GM23338 (cell line): ENCODE measurements around the gene EXPH5. TPM values are rescaled to one million over a fixed set of nuclear protein-coding genes. Genes with fewer than 3 reads are reported as not detected.

Source experiments
- ATAC-seq: fragments of 200-7000 bp; cut with Tn5 transposase; 3 replicates; pipeline ENCODE4 v1.9.1; 2020
- DNase-seq: peaks from one replicate; pipeline ENCODE4 v3.0.0-alpha.2; 2015; ENCODE audit warnings: low spot score
- H2AFZ ChIP-seq: fragments of 200-600 bp; sonication (generic); 2 replicates; pipeline ENCODE4 v1.8.0; 2016; ENCODE audit warnings: antibody characterized with exemption, mild to moderate bottlenecking, moderate library complexity
- H3F3A ChIP-seq: fragments of 200-600 bp; sonication (generic); replicated peaks from 2 replicates; pipeline ENCODE4 v1.8.0; 2017; ENCODE audit warnings: antibody characterized with exemption, mixed run types, low read depth
- H3K27ac ChIP-seq: fragments of 200-600 bp; sonication (generic); 2 replicates; pipeline ENCODE4 v1.6.1; 2016; ENCODE audit warnings: low read depth
- H3K27me3 ChIP-seq: fragments of 200-600 bp; sonication (generic); 2 replicates; pipeline ENCODE4 v1.8.0; 2016; ENCODE audit warnings: mild to moderate bottlenecking, mixed run types, moderate library complexity; ENCODE audit not compliant: insufficient read depth
- H3K36me3 ChIP-seq: fragments of 200-600 bp; sonication (generic); 2 replicates; pipeline ENCODE4 v1.8.0; 2016; ENCODE audit warnings: mild to moderate bottlenecking; ENCODE audit not compliant: insufficient read depth
- H3K4me1 ChIP-seq: fragments of 200-600 bp; sonication (generic); 2 replicates; pipeline ENCODE4 v1.8.0; 2016; ENCODE audit warnings: mild to moderate bottlenecking, moderate library complexity; ENCODE audit not compliant: insufficient read depth
- H3K4me2 ChIP-seq: fragments of 200-600 bp; sonication (generic); 2 replicates; pipeline ENCODE4 v1.7.1; 2017; ENCODE audit warnings: mixed run types
- H3K4me3 ChIP-seq: fragments of 200-600 bp; sonication (generic); 2 replicates; pipeline ENCODE4 v1.6.1; 2016; ENCODE audit warnings: mixed run types
- H3K79me2 ChIP-seq: fragments of 200-600 bp; sonication (generic); replicated peaks from 2 replicates; pipeline ENCODE4 v1.8.0; 2017; ENCODE audit warnings: mild to moderate bottlenecking; ENCODE audit not compliant: insufficient read depth
- H3K9me2 ChIP-seq: fragments of 200-600 bp; sonication (generic); 2 replicates; pipeline ENCODE4 v1.8.0; 2017; ENCODE audit not compliant: insufficient read depth
- H4K20me1 ChIP-seq: fragments of 200-600 bp; sonication (generic); replicated peaks from 2 replicates; pipeline ENCODE4 v1.8.0; 2017; ENCODE audit warnings: mild to moderate bottlenecking; ENCODE audit not compliant: insufficient read depth
- H3K27ac Mint-ChIP-seq: 2 replicates; pipeline ENCODE4 v1.8.0; 2020; ENCODE audit warnings: inconsistent platforms, mild to moderate bottlenecking, moderate library complexity, mixed read lengths
- H3K27me3 Mint-ChIP-seq: 3 replicates; pipeline ENCODE4 v1.8.0; 2022; ENCODE audit warnings: low read depth, mild to moderate bottlenecking, moderate library complexity, mixed read lengths, inconsistent platforms; ENCODE audit not compliant: insufficient read depth, poor library complexity
- H3K36me3 Mint-ChIP-seq: 3 replicates; pipeline ENCODE4 v1.8.0; 2021; ENCODE audit warnings: low read depth, mild to moderate bottlenecking, inconsistent platforms, moderate library complexity, mixed read lengths
- H3K4me1 Mint-ChIP-seq: 3 replicates; pipeline ENCODE4 v1.8.0; 2020; ENCODE audit warnings: mild to moderate bottlenecking, inconsistent platforms, mixed read lengths
- H3K4me3 Mint-ChIP-seq: 3 replicates; pipeline ENCODE4 v1.8.0; 2021; ENCODE audit warnings: moderate library complexity, mild to moderate bottlenecking, inconsistent platforms, mixed read lengths
- H3K9me3 Mint-ChIP-seq: 3 replicates; pipeline ENCODE4 v1.8.0; 2020; ENCODE audit warnings: moderate library complexity, mild to moderate bottlenecking, inconsistent platforms, mixed read lengths
- ETS1 ChIP-seq: IDR thresholded peaks from 2 replicates; pipeline ENCODE4 v1.6.1; 2016; ENCODE audit warnings: antibody characterized with exemption
- EZH2phosphoT487 ChIP-seq: fragments of 200-600 bp; sonication (generic); IDR thresholded peaks from one replicate; pipeline ENCODE4 v1.8.1; 2018; ENCODE audit warnings: antibody characterized with exemption; ENCODE audit not compliant: unreplicated experiment
- JUNB ChIP-seq: IDR thresholded peaks from one replicate; pipeline ENCODE4 v1.6.1; 2016; ENCODE audit warnings: antibody characterized with exemption; ENCODE audit not compliant: unreplicated experiment
- NANOG ChIP-seq: IDR thresholded peaks from 2 replicates; pipeline ENCODE4 v1.6.1; 2016; ENCODE audit warnings: antibody characterized with exemption, borderline replicate concordance
- POLR2AphosphoS5 ChIP-seq: IDR thresholded peaks from 2 replicates; pipeline ENCODE4 v1.6.1; 2016; ENCODE audit warnings: antibody characterized with exemption, low read depth
- REST ChIP-seq: IDR thresholded peaks from one replicate; pipeline ENCODE4 v1.6.1; 2018; ENCODE audit warnings: antibody characterized with exemption; ENCODE audit not compliant: unreplicated experiment
- ZNF114 ChIP-seq: fragments of 250-450 bp; sonication (Bioruptor Pico); IDR thresholded peaks from 2 replicates; pipeline ENCODE4 v1.5.0; 2020; ENCODE audit warnings: mild to moderate bottlenecking, moderate library complexity
- ZNF462 ChIP-seq: fragments of 250-450 bp; sonication (Bioruptor Pico); IDR thresholded peaks from 2 replicates; pipeline ENCODE4 v1.5.0; 2020; ENCODE audit warnings: mild to moderate bottlenecking, moderate library complexity
- polyA plus RNA-seq: library from polyadenylated mRNA; unstranded; fragments of >200 nt; fragmentation: Nextera tagmentation; extraction: Ambion mirVana; gene quantifications from 2 replicates; pipeline ENCODE4 v1.2.1, GENCODE V29; 2016
- total RNA-seq: library from RNA; depleted of rRNA; stranded (reverse); fragments of >200 nt; shearing (Covaris generic); gene quantifications from 2 replicates; pipeline ENCODE4 v1.2.3, GENCODE V29; 2014

Gene EXPH5
- total and polyA plus RNA-seq, 2 experiments from 2014 or later = 3.6 to 12.6 TPM

GRCh38 chr11:108629274-108629673, 35.7 kb upstream of the EXPH5 start:
- H4K20me1 ChIP-seq = no peaks in the 10 kb centered on the region
- ATAC-seq (no peak), DNase-seq (no peak)
- no peaks in the 10 kb centered on the region for H3K27me3 Mint-ChIP-seq
- H3K27ac Mint-ChIP-seq = no peak overlapping the region
- peaks cover 15% of the 10 kb centered on the region for H3K4me1 Mint-ChIP-seq
- H3K4me3 Mint-ChIP-seq = no peak overlapping the region
- no peaks in the 10 kb centered on the region for H3K9me2 ChIP-seq
- no peak overlapping the region for H3K4me2 ChIP-seq
- no peak overlapping the region for H3K4me3 ChIP-seq
- H3K27me3 ChIP-seq = no peaks in the 10 kb centered on the region
- H3K36me3 ChIP-seq = no peaks in the 10 kb centered on the region; the same call in 1 of the 2 replicates
- H3K4me1 ChIP-seq = peaks cover 12% of the 10 kb centered on the region
- no peak overlapping the region for H3K27ac ChIP-seq
- H3K9me3 Mint-ChIP-seq = peaks cover 24% of the 10 kb centered on the region
- H3K79me2 ChIP-seq = no peaks in the 10 kb centered on the region
- H3F3A ChIP-seq = no peaks in the 10 kb centered on the region
- no peak for TF ChIP-seq ETS1
- no peak overlapping the region for H2AFZ ChIP-seq
- peaks cover 22% of the 10 kb centered on the region for H3K36me3 Mint-ChIP-seq

DNA sequence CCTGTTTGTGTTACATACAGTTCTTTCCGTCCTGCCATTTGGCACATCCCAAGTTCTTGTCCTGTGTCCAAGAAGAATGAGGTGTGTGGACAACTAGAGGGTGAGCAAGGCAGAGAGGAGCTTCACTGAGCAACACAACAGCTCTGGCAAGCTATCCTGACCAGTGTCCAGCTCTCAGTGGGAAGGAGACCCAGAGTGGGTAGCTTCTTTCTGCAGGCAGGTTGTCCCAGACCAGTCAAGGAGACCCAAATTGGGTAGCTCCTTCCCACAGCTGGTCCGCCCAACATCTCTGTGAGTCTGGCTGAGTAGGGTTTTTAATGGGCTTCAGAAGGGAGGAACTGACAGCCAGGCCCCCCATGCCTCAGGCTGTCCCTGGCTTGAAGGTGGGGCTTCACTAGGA, 35.2 kb upstream of the EXPH5 start:
- no peak overlapping the region for H3K27ac ChIP-seq
- H3K4me1 ChIP-seq = peaks cover 14% of the 10 kb centered on the region
- H3K4me3 Mint-ChIP-seq = no peak overlapping the region
- H3K4me1 Mint-ChIP-seq = peaks cover 20% of the 10 kb centered on the region
- no peaks in the 10 kb centered on the region; the same call in 1 of the 2 replicates for H3K36me3 ChIP-seq
- H3K27me3 Mint-ChIP-seq = no peaks in the 10 kb centered on the region
- ATAC-seq (no peak), DNase-seq (no peak)
- no peaks in the 10 kb centered on the region for H3F3A ChIP-seq
- H3K9me3 Mint-ChIP-seq = peaks cover 24% of the 10 kb centered on the region
- H3K27me3 ChIP-seq = no peaks in the 10 kb centered on the region
- no peak overlapping the region for H3K27ac Mint-ChIP-seq
- no peaks in the 10 kb centered on the region for H3K9me2 ChIP-seq
- H3K4me3 ChIP-seq = no peak overlapping the region
- H3K4me2 ChIP-seq = no peak overlapping the region
- H4K20me1 ChIP-seq = no peaks in the 10 kb centered on the region
- H3K36me3 Mint-ChIP-seq = peaks cover 22% of the 10 kb centered on the region
- H3K79me2 ChIP-seq = no peaks in the 10 kb centered on the region
- H2AFZ ChIP-seq = no peak overlapping the region
- TF ChIP-seq POLR2AphosphoS5 (no peak), JUNB (no peak), ZNF462 (no peak), ZNF114 (no peak), EZH2phosphoT487 (no peak), REST (no peak), ETS1 (no peak), NANOG (no peak)
